SW480 (cell line): ENCODE measurements around the gene RGS2.

Source experiments
- DNase-seq: peaks from one replicate; pipeline ENCODE4 v3.0.0-alpha.2; 2016; ENCODE audit warnings: low spot score

Gene RGS2

DNA sequence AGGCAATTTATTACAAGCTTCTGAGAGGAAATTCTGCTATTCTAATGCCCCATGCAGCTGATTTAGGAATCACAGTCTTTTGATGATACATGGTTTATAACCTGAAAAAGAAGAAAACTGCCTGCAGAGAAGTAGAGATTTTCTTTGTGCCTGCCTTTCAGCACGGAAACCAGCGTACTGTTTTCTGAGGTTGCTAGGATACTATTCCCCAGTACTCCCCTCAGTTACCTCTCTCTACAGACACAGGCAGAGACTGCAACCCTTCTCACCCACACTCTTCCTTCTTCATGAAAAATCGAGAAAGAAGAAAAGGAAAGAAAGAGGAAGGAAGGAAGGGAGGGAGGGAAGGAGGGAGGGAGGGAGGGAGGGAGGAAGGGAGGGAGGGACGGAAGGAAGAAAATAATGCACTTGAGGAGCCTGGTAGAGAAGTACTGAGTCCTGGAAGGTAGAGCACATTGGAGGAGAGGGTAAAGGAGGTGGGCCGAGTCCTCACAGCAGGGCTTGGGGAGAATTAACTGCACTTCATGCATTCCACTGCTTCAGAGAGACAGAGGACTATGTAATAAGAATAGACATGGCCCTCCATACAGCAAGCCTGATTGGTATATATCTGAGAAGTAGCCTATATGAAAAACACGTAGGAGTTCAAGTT is 21.9 kb downstream of the RGS2 start:
- DNase-seq, result no peak

- DNase-seq, result no peak
Observed at GRCh38 chr1:192831706-192832355, 23.0 kb downstream of the RGS2 start.

- no peak for DNase-seq
Observed at GRCh38 chr1:192832492-192832891, 23.7 kb downstream of the RGS2 start.

GRCh38 chr1:192835116-192835515 is 26.3 kb downstream of the RGS2 start:
- no peak for DNase-seq

GRCh38 chr1:192839162-192840066 is 30.6 kb downstream of the RGS2 start:
- no peak for DNase-seq

DNA sequence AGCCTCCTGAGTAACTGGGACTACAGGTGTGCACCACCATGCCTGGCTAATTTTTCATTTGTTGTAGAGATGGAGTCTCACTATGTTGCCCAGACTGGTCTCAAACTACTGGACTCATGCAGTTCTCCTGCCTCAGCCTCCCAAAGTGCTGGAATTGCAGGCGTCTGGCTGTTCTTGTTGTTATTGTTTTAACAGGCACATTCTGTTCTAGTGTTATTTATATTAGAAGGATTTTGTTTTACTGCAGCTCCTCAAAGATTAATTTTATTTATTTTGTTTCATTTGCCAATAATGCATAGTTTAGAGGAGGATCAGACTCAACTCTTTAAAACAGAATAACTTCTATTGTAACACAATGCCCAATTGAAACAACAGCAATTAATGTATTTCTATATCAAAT is 35.5 kb downstream of the RGS2 start:
- DNase-seq, result no peak

GRCh38 chr1:192846950-192847349 is 38.1 kb downstream of the RGS2 start:
- DNase-seq, result no peak

- DNase-seq, result no peak
Observed at GRCh38 chr1:192849011-192849410, 40.2 kb downstream of the RGS2 start.

DNA sequence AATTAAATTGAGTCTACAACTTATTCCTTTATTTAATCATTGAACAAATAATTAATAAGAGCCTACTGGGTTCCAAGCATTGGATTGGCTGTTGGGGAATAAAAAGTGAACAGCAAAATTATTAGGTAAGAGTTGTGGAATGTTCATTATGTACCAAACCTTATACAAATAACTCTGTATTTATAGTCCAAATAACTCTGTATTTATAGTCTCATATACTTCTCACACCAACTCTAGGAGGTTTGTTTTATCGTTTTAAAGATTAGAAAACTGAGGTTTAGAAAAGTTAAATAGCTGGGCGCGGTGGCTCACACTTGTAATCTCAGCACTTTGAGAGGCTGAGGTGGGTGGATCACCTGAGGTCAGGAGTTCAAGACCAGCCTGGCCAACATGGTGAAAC is 40.6 kb downstream of the RGS2 start:
- DNase-seq, result no peak

GRCh38 chr1:192852001-192852947 is 43.4 kb downstream of the RGS2 start:
- no peak for DNase-seq

DNA sequence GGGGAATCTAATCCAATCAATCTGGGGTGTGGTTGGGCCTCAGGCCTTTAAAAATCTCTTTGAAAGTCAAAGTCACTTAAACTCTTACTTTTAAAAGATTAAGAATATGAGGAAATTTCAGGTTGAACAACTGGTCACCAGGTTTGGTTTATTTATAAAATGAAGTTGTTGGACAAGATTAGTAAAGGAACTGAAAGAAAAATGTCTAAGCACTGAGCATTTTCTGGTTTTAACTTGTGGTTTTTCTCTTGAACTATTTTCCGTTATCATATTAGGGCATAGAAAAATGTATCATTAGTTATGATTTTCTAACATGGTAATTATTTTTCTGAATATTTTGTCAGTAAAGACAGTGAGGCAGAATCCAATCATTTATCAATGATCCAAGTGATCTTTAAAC is 49.6 kb downstream of the RGS2 start:
- DNase-seq, result no peak

DNA sequence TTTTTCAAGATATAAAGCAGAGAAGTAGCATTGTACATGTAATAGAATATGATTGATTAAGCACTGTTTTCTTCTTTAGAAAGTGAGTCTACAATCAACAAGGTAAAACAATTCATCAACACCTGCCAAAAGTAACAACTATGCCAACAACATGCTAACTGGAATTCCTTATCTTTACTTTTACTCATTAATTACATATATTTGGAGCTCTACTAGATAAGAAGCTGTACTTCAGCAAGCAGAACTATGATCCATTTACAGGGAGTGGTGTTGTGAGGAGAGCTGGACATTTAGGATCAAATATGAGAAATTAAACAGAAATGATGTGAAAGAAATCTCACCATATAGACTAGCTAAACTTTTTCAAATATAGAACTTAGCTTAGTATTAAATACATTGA is 51.0 kb downstream of the RGS2 start:
- no peak for DNase-seq

- no peak for DNase-seq
Observed at GRCh38 chr1:192860478-192861185, 51.8 kb downstream of the RGS2 start.

DNA sequence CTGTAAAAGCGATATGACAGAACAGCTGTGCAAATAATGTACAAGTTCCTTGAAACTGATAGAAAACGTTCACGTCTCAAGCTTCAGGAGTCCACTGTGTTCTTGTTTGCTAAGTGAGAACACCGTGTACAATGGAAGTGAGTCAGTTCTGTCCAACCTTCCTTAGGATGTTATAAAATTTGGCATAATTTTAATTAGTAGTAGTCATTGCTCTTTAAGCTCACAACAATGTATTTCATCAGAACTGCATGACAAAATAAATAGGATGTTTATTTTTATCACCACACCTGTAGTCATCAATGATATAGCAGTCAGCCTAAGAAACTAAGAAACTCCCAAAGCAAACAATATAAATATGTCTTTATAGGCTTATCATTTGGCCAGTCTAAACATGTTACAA is 53.0 kb downstream of the RGS2 start:
- DNase-seq, result no peak
